ENCODE measurements around the gene SBDS. TPM values are rescaled to one million over a fixed set of nuclear protein-coding genes. Genes with fewer than 3 reads are reported as not detected.
"Not testable (repeated sequence)": the region's sequence is repeated elsewhere in the genome, so short reads cannot be mapped to it uniquely, and the experiment has no call there.

Gene SBDS
- total RNA-seq, 1 donor from 2014 or later, result 83.5 TPM

- peak; percentile 52 for DNase-seq (ENCODE audit: low read depth)
- peak overlapping the region; percentile 73 for H3K4me3 ChIP-seq (ENCODE audit: low read depth, low read length)
- peak; percentile 53 for TF ChIP-seq CTCF (conservative IDR thresholded peaks at IDR 0.05; ENCODE audit: low read depth, low read length)
Measured at GRCh38 chr7:66994691-66995049, 716 bp downstream of the SBDS start.

- DNase-seq (ENCODE audit: low read depth), result not testable (repeated sequence)
- peak overlapping the region; percentile 73 for H3K4me3 ChIP-seq (ENCODE audit: low read depth, low read length)
Measured at GRCh38 chr7:66994051-66994450, 1.3 kb downstream of the SBDS start.

GRCh38 chr7:66989552-66989951 is 5.8 kb downstream of the SBDS start:
- not testable (repeated sequence) for DNase-seq (ENCODE audit: low read depth); H3K4me3 ChIP-seq (ENCODE audit: low read depth, low read length)

- H3K4me3 ChIP-seq (ENCODE audit: low read depth, low read length); DNase-seq (ENCODE audit: low read depth): not testable (repeated sequence)
Measured at GRCh38 chr7:66980336-66980735, 15.1 kb downstream of the SBDS start.

- H3K4me3 ChIP-seq (ENCODE audit: low read depth, low read length); DNase-seq (ENCODE audit: low read depth): not testable (repeated sequence)
Measured at GRCh38 chr7:66979013-66979412, 16.4 kb downstream of the SBDS start.

GRCh38 chr7:66978312-66978711 is 17.1 kb downstream of the SBDS start:
- H3K4me3 ChIP-seq (ENCODE audit: low read depth, low read length); DNase-seq (ENCODE audit: low read depth): not testable (repeated sequence)

- H3K4me3 ChIP-seq (ENCODE audit: low read depth, low read length), result no peak overlapping the region
- TF ChIP-seq CTCF (conservative IDR thresholded peaks at IDR 0.05; ENCODE audit: low read depth, low read length), result no peak
- no peak for DNase-seq (ENCODE audit: low read depth)
Measured at GRCh38 chr7:66974986-66975590, 20.3 kb downstream of the SBDS start.

GRCh38 chr7:66970310-66970709 is 25.1 kb downstream of the SBDS start:
- no peak for TF ChIP-seq CTCF (conservative IDR thresholded peaks at IDR 0.05; ENCODE audit: low read depth, low read length)
- no peak for DNase-seq (ENCODE audit: low read depth)

GRCh38 chr7:66969001-66969400 is 26.4 kb downstream of the SBDS start:
- not testable (repeated sequence) for H3K4me3 ChIP-seq (ENCODE audit: low read depth, low read length); DNase-seq (ENCODE audit: low read depth)

More at GRCh38 chr7:66970310-66970709, 25.1 kb downstream of the SBDS start:
- H3K4me3 ChIP-seq (ENCODE audit: low read depth, low read length), result no peak overlapping the region

- DNase-seq (ENCODE audit: low read depth), result no peak
- no peak for TF ChIP-seq CTCF (conservative IDR thresholded peaks at IDR 0.05; ENCODE audit: low read depth, low read length)
- H3K4me3 ChIP-seq (ENCODE audit: low read depth, low read length), result no peak overlapping the region
Measured at GRCh38 chr7:66967029-66967428, 28.4 kb downstream of the SBDS start.

All from epithelial cell of proximal tubule (primary cell).